Neutrophil (primary cell): ENCODE data around the gene MAP3K15.
"Not testable (repeated sequence)": the region's sequence is repeated elsewhere in the genome, so short reads cannot be mapped to it uniquely, and the experiment has no call there.

ENCODE experiments used
- H3K27ac ChIP-seq: fragments of 200-600 bp; sonication (generic); 2 replicates; pipeline ENCODE4 v1.5.1; 2016; ENCODE audit warnings: mild to moderate bottlenecking, moderate library complexity
- H3K27me3 ChIP-seq: fragments of 200-600 bp; sonication (generic); 2 replicates; pipeline ENCODE4 v1.6.0; 2016; ENCODE audit warnings: mild to moderate bottlenecking
- H3K36me3 ChIP-seq: fragments of 200-600 bp; sonication (generic); 2 replicates; pipeline ENCODE4 v1.5.1; 2017
- H3K4me1 ChIP-seq, 2 experiments: fragments of 200-600 bp in 1 of 2; sonication (generic) in 1 of 2; 1 replicate in 1 of 2; 2 replicates in 1 of 2; pipeline versions ENCODE4 v1.5.1 to v1.6.1; 2013 to 2016; ENCODE audit warnings: low read depth in 1 of 2, low read length in 1 of 2, mild to moderate bottlenecking in 1 of 2, moderate library complexity in 1 of 2; ENCODE audit not compliant: control insufficient read depth in 1 of 2, insufficient read depth in 1 of 2
- H3K4me3 ChIP-seq, 2 experiments: fragments of 200-600 bp in 1 of 2; sonication (generic) in 1 of 2; 1 replicate in 1 of 2; 2 replicates in 1 of 2; pipeline ENCODE4 v1.5.1; 2013 to 2016; ENCODE audit warnings: low read depth in 1 of 2, low read length in 1 of 2, mild to moderate bottlenecking in 1 of 2, moderate library complexity in 1 of 2
- H3K9me3 ChIP-seq: fragments of 200-600 bp; sonication (generic); 2 replicates; pipeline ENCODE4 v1.5.1; 2016
- CTCF ChIP-seq: fragments of 200-600 bp; sonication (generic); IDR thresholded peaks from 2 replicates; pipeline ENCODE4 v1.5.1; 2016; ENCODE audit warnings: antibody characterized with exemption

Gene MAP3K15

DNA sequence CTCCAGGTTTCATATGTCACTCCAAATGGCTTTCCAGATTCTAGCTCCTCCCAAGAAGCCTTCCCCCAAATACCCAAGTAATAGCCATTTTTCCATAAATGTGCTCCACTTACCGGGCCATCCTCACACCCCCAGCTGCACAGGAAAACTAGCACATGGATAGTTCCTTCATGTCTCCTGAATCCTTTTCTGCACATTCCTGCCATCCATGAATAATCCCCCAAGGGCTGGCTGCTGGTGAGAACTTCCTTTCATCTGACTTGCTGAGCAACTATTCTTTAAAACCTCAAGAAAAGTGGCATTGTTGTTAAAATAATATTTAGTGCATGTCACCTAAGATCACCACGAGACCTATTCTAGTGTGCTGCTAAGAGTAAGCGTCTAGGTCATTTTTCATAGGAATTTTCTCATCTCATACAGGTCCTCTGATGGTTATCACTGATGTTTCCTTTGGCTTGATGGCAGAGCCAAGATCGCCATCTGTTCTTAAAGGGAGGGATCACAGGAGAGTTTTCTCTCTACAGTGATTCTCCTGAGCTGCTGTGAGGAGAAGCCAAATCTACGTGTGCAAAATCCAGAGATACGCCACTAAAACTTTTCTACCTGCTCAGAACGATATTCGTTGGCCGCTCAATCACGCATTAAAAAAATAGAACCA lies 71.3 kb downstream of the MAP3K15 start:
- Histone ChIP-seq H3K4me1 (peaks cover 7 to 8% of the 10 kb centered on the region in 2 experiments), H3K36me3 (no peaks in the 10 kb centered on the region), H3K9me3 (no peaks in the 10 kb centered on the region), H3K27me3 (no peaks in the 10 kb centered on the region), H3K4me3 (no peak overlapping the region), H3K27ac (no peak overlapping the region)
- TF ChIP-seq CTCF = no peak

GRCh38 chrX:19440713-19441112 lies 74.6 kb downstream of the MAP3K15 start:
- TF ChIP-seq CTCF = no peak
- H3K27ac ChIP-seq = no peak overlapping the region
- no peak overlapping the region for H3K4me3 ChIP-seq
- no peaks in the 10 kb centered on the region for H3K27me3 ChIP-seq
- H3K9me3 ChIP-seq = no peaks in the 10 kb centered on the region
- H3K4me1 ChIP-seq = peaks cover 7 to 8% of the 10 kb centered on the region in 2 experiments
- H3K36me3 ChIP-seq = no peaks in the 10 kb centered on the region

GRCh38 chrX:19422661-19423060 lies 92.6 kb downstream of the MAP3K15 start:
- H3K27me3 ChIP-seq, H3K4me3 ChIP-seq, H3K9me3 ChIP-seq: not testable (repeated sequence)

GRCh38 chrX:19410259-19410658 lies 105.0 kb downstream of the MAP3K15 start:
- H3K27me3 ChIP-seq = no peaks in the 10 kb centered on the region
- no peak overlapping the region for H3K27ac ChIP-seq
- H3K4me1 ChIP-seq = no peaks in the 10 kb centered on the region
- H3K9me3 ChIP-seq = no peaks in the 10 kb centered on the region
- no peak overlapping the region for H3K4me3 ChIP-seq
- no peak for TF ChIP-seq CTCF
- no peaks in the 10 kb centered on the region for H3K36me3 ChIP-seq

More at GRCh38 chrX:19422661-19423060, 92.6 kb downstream of the MAP3K15 start:
- not testable (repeated sequence) for H3K36me3 ChIP-seq, H3K27ac ChIP-seq, H3K4me1 ChIP-seq

GRCh38 chrX:19403696-19404095 lies 111.6 kb downstream of the MAP3K15 start:
- H3K27ac ChIP-seq = no peak overlapping the region
- no peaks in the 10 kb centered on the region for H3K36me3 ChIP-seq
- H3K4me3 ChIP-seq = no peak overlapping the region
- TF ChIP-seq CTCF = no peak
- H3K4me1 ChIP-seq = no peaks in the 10 kb centered on the region
- H3K27me3 ChIP-seq = no peaks in the 10 kb centered on the region
- no peaks in the 10 kb centered on the region for H3K9me3 ChIP-seq

- Histone ChIP-seq H3K4me3 (no peak overlapping the region), H3K27me3 (no peaks in the 10 kb centered on the region), H3K27ac (no peak overlapping the region), H3K4me1 (peaks cover 0 to 3% of the 10 kb centered on the region in 2 experiments), H3K36me3 (no peaks in the 10 kb centered on the region), H3K9me3 (no peaks in the 10 kb centered on the region)
- no peak for TF ChIP-seq CTCF
Observed at GRCh38 chrX:19392703-19393102, 122.6 kb downstream of the MAP3K15 start.
